GM19467 (cell line): Measurements from ENCODE around the gene REXO5.
A peak's percentile ranks its signal among the peaks of the same experiment; 100 is the strongest.
"Not testable (repeated sequence)": the region's sequence is repeated elsewhere in the genome, so short reads cannot be mapped to it uniquely, and the experiment has no call there.

Source experiments
- ATAC-seq: cut with Tn5 transposase; IDR thresholded peaks from one replicate; pipeline ENCODE4 v1.9.1; 2021; ENCODE audit warnings: mild to moderate bottlenecking, moderate library complexity; ENCODE audit not compliant: unreplicated experiment

Gene REXO5, protein sequence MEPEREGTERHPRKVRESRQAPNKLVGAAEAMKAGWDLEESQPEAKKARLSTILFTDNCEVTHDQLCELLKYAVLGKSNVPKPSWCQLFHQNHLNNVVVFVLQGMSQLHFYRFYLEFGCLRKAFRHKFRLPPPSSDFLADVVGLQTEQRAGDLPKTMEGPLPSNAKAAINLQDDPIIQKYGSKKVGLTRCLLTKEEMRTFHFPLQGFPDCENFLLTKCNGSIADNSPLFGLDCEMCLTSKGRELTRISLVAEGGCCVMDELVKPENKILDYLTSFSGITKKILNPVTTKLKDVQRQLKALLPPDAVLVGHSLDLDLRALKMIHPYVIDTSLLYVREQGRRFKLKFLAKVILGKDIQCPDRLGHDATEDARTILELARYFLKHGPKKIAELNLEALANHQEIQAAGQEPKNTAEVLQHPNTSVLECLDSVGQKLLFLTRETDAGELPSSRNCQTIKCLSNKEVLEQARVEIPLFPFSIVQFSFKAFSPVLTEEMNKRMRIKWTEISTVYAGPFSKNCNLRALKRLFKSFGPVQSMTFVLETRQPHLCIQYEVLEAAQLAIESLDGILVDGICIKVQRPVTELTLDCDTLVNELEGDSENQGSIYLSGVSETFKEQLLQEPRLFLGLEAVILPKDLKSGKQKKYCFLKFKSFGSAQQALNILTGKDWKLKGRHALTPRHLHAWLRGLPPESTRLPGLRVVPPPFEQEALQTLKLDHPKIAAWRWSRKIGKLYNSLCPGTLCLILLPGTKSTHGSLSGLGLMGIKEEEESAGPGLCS

GRCh38 chr16:20806168-20807050 is at the start of gene REXO5, which contains the start of gene ERI2:
Gene REXO5 (plus strand): TSS chr16:20806527. CDS start chr16:20806954, 427 bp downstream.
Gene ERI2 (minus strand): TSS chr16:20806472. CDS start chr16:20806430, 42 bp downstream.
- ATAC-seq, result peak; percentile 80

DNA sequence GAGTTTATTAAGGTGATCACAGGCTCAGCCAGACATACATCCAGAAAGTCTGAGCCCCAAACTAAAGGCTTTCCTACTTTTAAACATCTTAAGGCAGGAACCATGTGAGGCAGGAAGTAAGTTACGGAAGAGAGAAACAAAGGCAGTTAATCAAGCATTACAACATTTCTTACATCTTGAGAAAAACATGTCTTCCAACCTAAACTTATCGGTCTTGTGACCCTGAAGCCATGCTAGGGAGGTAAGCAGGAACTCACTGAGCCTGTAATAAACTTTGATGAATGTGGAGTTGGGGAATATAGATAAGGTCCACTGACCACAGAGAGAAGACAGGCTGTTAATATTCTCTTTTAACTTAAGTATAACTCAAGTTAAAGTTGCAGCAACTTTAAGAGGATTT is 46.0 kb upstream of the REXO5 start:
- ATAC-seq, result no peak

- no peak for ATAC-seq
Observed at GRCh38 chr16:20761175-20761574, 45.2 kb upstream of the REXO5 start.

DNA sequence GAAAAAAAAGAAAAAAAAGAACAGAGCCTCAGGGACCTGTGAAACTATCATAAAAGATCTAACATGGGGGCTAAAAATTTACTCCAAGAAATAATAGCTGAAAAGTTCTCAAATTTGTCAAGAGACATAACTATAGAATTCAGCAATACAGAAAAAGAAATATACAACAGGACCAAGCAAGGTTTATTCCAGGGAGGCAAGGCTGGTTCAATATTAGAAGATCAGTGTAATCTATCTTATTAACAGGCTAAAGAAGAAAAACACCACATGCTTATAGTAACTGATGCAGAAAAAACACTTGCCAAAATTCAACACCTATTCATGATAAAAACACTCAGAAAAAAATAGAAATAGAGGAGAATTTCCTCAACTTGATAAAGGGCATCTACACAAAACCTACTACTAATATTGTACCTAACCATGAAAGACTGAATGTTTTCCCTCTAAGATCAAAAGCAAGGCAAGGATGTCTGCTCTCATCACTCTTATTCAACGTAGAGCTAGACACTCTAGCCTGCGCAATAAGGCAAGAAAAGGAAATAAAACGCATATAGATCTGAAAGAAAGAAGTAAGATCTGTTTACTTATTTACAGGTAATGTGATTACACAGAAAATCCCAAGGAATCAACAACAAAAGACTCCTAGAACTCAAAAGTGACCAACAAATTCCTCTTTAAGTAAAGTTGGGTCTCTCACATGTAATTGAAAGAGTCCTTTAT is 43.8 kb upstream of the REXO5 start:
- no peak for ATAC-seq

DNA sequence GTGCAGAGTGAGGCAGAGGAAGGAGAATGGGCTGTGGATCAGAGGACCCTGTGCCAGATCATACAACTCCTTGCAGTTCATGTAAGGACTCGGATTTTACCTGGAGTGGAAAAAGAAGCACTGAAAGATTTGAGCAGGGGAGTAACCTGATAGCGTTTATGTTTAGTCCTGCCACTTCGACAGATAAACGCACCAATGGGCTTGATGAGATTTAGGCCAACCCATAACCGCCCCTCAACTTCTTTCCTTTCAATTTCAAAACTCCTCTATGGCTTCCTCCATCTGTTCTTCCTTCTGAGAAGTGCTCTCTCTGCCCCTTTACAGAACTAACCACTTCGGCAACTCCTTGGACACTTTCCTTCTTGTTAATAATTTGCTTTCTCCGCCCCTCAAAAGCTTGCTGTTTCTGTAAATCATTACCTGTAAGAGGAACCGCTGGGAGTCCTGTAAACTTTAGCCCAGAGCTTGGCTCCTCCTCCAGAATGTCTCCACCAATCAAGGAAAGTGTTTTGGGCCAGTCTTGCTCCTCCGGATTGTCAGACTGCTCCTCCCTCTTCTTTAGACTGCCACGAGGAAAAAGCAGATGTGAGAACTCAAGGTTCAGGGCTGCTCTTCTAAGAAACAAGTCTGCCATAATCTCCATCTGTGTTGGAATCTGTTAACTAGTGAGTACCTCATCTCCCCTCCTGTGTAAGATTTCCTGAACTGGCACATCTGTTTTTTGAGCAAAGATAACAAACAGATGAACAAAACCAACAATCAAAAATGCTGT is 42.7 kb upstream of the REXO5 start, which contains the start of gene ACSM3:
Gene ACSM3, plus strand, starts transcription at position 554 of the 772 bp plus-strand sequence. CDS start 6,021 bp downstream, outside the sequence.
- ATAC-seq, result peak; percentile 92

DNA sequence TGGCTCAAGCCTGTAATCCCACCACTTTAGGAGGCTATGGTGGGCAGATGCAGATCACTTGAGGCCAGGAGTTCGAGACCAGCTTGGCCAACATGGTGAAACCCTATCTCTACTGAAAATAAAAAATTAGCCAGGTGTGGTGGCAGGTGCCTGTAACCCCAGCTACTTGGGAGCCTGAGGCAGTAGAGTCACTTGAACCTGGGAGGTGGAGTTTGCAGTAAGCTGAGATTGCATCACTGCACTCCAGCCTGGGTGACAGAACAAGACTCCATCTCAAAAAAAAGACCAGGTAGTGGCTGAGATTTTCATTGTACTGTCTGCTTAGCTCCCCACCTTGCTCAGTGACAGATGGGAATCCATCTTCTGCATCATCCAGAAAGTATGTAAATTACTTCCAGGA is 41.9 kb upstream of the REXO5 start:
- not testable (repeated sequence) for ATAC-seq

DNA sequence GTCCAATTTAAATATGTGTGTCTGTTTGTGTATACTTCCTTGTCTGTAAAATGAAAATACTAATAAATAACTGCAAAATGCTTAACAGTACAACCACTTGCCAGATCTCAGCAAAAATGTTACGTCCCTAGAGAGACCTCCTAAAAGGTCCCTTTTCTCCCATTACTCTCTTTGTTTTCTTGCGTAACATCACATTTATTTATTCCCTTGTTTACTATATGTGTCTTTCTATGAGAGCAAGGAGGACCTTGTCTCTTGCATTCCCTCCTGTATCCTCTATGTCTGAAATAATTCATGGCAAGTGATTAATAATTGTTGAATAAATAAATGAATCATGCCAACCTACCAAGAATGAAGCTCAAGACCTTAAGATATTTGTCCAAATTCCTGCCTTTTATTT is 40.6 kb upstream of the REXO5 start:
- ATAC-seq, result no peak

- ATAC-seq, result no peak
Observed at GRCh38 chr16:20766294-20766693, 40.0 kb upstream of the REXO5 start.

GRCh38 chr16:20767577-20767976 is 38.8 kb upstream of the REXO5 start:
- no peak for ATAC-seq

- ATAC-seq, result no peak
Observed at GRCh38 chr16:20768121-20768520, 38.2 kb upstream of the REXO5 start.

- no peak for ATAC-seq
Observed at GRCh38 chr16:20768818-20769217, 37.5 kb upstream of the REXO5 start.

DNA sequence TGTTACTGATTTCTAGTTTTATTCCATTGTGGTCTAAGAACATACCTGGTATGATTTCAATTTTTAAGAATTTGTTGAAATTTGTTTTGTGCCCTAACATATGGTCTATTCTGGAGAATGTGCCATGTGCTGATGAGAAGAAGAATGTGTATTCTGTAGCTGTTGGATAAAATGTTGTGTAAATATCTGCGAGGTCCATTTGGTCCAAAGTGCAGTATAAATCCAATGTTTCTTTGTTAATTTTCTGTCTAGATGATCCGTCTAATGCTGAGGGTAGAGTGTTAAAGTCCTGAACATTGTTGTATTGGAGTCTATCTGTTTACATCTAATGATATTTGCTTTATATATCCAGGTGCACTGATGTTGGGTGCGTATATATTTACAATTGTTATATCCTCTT is 32.6 kb upstream of the REXO5 start:
- no peak for ATAC-seq

DNA sequence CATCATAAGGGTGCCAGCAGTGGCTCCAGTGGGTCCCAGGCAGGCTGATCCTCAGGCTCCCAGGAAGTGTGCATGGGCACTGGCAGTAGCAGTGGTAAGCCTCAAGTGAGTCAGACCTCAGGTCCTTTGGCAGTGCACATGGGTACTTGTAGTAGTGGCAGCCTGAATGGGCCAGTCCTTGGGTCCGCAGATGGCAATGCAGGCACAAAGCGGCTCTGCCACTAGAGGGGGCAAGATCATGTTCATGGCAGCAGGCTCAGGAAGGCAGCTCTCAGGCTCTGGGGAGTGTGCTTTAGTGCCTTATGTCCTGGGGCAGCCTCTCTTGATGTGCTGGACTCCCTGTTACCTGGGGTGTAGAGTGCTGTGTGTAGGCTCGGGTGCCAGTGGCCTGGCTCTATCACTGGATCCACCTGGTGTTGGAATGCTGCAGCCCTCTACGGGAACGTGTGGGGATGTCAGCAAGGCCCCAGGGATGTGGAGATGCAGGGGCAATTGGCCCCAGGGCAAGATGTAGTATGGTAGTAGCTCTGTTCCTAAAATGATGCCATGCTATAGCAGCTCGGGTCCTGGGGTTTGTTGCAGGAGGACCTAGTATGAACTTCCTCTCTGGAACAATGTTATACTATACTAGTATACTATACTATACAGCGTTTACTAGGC is 31.5 kb upstream of the REXO5 start:
- ATAC-seq, result no peak

DNA sequence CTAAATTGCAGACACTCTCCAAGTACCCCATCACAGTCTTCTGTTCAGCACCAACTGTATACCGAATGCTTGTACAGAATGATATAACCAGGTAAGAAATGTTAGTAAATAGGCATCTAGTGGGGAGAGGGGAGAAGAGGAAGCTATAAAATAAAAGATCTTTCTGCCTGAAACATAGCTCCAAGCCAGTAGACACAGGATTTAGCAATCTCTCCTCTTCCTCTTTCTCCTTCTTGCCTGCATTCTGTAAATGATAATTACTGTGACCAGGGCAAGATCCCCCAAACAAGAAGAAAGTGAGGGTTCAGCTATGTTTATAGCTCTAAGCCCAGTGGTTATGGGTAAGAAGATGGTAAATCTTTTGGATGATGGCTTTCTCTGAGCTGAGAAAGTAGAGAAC is 24.6 kb upstream of the REXO5 start:
- ATAC-seq, result no peak

DNA sequence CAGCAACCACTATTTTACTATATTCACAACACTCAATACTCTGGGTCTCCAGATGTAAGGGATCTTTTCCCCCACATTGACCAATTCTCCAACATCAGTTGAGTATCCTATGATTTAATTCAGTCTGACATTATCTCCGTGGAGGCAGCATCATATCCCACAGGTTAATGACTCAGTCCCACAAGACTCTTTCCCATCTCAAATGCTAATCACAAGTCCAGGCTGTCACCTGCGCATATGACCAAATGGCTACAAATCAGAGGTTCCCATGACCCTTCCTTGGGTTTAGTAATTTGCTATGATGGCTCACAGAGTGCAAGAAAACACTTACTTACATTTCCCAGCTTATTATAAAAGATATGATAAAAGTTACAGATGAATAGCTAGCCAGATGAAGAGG is 23.9 kb upstream of the REXO5 start:
- ATAC-seq, result no peak

GRCh38 chr16:20784204-20784603 is 22.1 kb upstream of the REXO5 start:
- ATAC-seq, result no peak

- no peak for ATAC-seq
Observed at GRCh38 chr16:20789130-20789529, 17.2 kb upstream of the REXO5 start.

DNA sequence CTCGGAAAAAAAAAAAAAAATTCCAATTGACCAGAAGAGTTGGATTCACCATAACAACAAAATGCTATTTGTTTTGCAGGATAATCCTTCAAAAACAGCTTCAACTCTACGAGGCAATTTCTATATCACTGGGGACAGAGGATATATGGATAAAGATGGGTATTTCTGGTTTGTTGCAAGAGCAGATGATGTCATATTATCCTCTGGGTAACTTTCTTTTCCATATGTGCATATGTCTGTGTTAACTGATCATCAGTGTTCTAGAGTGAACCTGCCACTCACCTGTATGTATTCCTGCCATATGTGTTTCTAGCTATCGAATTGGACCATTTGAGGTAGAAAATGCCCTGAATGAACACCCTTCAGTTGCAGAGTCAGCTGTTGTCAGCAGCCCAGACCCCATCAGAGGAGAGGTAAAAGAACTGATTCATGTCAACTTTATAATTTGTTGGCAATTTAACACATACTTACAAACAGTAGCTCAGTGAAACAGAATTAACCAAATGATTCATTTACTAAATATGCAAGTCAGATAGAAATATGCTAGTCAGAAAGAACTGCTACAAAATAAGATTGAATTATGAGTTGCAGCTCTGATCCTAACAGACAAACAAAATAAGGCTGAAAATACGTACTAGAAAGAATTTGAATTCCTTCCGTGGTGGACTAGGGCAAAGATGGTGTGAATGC is 14.3 kb upstream of the REXO5 start:
- ATAC-seq, result no peak
